Effector CD4-positive, alpha-beta T cell (primary cell): ENCODE measurements around the gene CDK5R1.

Experiments used
- DNase-seq: peaks from one replicate; pipeline ENCODE4 v3.0.0-alpha.2; 2020

CDK5R1 gene

GRCh38 chr17:32493976-32494513 lies 7.3 kb downstream of the CDK5R1 start:
- no peak for DNase-seq

DNA sequence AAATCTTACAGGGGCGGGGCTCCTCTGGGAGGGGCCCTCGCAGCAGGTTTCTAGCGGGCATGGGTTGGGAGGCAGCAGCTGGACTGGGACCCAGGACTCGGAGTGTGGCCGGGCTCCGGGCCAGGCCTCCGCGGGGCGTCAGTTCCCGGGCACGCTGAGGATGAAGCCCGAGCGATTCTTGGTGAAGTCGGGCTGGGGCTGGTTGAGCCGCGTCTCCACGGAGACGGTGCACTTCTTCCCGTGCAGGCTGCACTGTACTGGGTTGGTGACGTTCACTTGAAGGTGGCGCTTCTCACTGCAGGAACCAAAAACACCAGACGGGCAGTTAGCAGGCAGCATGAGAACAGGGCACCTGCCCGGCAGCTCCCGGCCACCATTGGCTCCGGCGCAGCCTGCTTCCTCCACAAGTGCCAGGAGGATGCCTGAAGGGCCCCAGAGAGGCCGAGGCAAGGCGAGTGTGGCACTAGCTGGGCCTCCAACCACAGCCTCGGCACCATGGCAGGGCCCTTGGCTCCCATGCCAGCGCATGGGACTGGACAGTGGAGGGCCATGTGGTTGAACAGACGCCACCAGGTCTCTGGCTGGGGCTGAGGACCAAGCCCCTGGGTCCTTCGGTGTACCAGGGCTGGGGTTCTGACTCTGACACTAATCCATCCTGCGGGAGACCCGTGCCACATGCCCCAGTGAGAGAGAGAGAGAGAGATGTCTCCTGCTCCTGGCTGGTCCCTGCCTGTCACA lies 8.0 kb downstream of the CDK5R1 start:
- no peak for DNase-seq

DNA sequence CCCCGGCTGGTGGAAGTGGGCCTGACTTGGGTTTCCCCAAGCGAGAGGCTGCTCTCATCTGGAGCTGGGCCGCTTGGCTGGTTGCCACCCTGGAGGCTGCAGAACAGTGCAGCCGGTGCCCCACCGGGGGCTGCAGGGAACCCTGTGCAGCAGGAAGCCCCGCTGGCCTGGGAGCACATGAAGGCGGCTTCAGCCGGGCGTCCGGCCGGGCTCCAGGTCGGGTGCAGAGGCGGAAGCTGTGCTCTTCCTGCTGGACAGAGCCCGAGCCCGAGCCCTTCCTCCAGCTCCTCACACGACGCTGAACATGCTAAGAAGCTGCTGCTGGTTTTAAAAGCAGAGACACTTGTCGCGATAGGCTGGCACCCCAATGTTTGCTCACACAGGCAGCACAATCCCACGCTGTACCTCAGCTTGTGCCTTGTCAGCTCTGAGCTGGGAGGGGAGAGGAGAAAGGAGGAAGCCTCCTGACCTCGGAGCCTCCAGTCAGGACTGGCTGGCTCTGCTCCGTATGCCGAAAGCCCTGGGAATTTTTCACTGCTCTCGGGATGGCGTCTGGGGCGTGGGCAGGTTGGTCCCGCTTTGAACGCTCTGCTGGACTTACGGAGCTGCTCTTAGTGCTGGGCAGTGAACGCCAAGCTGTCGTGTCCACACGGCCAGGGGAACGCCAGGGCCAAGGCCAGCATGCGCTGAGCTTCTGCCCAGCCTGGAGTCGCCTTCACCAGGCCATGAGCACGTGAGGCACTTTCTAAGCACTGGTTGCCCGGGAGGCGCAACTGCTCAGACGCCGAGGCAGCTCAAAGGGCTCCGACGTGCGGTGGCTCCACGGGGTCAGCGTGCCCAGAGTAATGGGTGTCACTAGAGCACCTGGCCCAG lies 8.8 kb downstream of the CDK5R1 start:
- DNase-seq = no peak

- DNase-seq = no peak
Measured at GRCh38 chr17:32496395-32497073, 9.7 kb downstream of the CDK5R1 start.

DNA sequence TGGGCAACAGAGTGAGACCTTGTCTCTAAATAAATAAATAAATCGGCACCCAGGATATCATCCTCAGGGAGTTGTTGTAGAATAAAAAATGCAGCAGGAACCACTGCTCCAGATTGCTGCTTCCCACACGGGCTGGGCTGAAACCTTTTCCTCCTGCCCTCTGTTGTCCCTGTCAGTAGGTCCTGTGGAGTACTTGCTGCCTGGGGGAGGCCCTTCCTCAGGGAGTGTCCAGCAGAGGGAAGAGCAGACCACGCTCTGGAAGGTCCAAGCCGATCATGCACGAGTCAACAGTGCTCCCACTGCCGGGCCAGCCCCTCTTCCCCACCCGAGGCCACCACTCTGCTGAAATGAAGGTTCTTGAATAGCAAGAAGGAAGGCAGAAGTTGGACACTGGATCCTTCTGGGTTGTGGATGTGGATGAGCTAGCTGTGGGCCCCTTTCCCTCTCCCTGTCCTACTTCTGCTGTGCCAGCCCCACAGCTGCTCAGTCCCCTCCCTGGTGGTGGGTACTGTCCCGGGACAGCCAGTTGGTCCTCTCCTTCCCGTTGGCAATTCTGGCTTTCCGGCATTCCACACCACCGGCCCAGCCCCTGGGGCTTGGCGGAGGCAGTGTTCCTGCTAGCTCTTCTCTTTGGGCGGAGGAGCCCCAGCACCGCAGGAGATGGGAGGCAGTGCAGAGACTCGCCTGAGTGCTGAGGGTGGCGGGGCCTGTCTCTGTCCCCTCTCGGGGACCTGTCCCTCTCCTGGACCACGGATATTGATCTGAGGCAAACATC lies 10.8 kb downstream of the CDK5R1 start:
- no peak for DNase-seq

- no peak for DNase-seq
Measured at GRCh38 chr17:32498391-32498790, 11.6 kb downstream of the CDK5R1 start.

GRCh38 chr17:32502013-32502412 lies 15.2 kb downstream of the CDK5R1 start:
- DNase-seq = no peak

DNA sequence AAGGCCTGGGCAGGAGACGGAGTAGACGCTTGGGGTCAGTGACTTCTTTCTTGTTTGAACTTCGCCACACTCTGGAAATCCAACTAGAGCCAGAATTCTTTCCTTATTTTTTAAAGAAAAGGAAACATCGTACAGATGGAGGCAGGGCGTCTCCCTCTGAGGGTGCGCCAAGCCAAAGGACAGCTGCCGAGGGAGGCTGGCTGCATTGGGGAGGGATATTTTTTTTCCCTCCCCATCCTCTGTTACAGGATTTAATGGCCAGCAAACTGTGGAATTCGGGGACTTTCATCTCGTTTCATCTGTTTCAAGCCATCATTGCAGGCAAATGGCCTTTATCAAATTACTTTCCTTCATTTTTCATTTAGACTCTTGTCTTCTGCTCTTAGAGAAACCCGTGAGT lies 15.9 kb downstream of the CDK5R1 start:
- DNase-seq = no peak

DNA sequence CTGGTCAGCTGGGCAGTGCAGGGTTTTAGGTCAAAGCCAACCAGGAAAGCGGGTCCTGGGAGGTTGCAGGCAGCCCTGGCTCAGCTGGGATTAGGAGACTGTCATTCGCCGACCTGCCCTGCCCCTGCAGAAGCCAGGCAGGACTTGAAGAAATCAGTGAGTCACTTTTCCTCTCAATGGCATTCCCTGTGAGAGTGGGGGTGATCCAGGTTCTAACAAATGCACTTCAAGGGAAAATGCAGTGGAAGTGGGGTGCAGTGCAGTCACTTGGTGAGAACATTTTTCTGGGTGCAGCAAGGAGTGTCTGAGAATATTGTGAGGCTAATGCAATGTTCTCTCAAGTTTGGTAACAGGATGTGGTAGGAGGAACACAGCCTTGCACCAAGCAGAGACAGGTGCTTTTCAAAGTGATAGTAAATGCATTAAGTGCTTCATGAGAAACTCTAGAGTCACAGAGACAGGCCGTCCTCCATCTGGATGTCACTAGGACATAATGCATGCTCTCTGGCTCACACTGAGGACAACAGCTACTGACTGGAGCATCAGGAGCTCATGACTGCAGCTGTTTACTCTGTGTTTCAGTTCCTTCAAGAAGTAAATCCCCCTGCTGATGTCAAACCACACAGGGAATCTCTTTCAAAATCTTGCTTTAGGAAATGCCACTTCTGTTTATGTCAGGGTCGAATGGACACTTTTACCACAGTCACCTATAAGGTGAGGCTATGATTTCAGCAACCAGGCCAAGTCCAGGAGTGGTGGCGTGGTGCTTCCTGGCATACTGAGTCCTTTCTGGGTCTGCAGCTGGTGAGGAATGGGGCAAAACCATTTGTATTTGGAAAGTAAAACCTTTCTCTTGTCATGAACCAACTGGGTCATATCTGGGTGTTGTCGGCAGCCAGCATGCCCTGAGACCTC lies 16.7 kb downstream of the CDK5R1 start:
- peak; percentile 38 for DNase-seq

DNA sequence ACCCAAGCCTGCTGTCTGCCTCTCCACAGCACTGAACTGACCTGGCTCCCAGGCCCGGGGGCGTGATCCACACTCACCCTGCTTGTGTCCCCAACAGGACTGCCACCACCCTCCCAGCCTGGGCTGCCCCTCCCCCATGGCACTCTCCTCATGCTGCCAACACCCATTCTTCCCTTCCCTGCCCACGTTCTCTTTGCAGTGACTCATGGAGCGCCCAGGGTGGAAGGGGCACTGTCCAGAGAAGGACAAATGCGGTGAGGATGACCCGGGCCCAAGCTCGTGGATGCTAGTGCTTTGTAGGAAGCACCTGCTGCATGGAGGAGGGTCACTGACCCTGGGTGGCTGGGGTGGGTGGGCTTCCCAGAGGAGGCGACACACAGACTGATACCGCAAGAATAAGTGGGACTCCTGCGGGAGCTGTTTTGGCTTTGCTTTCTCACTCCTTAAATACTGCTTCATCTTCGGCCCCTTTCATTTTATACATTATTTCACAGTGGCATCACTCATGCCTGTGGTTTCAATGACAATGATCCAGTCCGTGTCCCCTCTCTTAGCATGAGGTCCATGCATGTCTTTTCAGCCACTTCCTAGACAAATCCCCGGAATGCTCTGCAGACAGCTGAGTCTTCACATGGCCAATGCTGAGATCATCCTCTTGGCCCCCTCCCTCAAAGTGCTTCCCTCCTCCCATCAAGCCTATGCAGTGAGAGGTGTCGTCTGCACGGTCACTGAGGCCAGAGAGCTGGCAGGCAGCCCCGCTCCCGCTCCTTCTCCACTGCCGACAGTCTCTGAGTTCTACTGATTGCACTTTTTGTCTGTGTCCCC lies 17.6 kb downstream of the CDK5R1 start:
- DNase-seq = no peak

- DNase-seq = no peak
Measured at GRCh38 chr17:32508926-32509325, 22.1 kb downstream of the CDK5R1 start.

DNA sequence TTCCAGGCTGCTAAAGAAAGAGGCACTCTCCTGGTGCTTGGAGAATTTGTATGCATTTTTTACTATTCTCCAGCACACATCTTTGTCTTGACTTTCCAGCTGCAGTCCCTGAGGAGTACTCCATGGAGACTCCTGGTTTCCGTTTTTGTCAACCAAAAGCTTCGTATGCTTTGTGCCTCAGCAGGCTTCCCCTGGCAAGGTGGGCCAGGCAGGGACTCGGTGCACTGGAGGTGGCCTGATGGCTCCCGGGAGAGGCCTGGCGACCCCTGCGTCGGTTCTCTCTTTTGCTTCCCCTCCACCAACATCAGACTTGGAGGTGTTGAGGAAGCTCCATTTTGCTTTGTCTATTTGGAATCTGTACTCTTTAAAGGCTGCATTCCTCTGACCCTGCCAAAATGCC lies 23.7 kb downstream of the CDK5R1 start:
- DNase-seq = no peak

DNA sequence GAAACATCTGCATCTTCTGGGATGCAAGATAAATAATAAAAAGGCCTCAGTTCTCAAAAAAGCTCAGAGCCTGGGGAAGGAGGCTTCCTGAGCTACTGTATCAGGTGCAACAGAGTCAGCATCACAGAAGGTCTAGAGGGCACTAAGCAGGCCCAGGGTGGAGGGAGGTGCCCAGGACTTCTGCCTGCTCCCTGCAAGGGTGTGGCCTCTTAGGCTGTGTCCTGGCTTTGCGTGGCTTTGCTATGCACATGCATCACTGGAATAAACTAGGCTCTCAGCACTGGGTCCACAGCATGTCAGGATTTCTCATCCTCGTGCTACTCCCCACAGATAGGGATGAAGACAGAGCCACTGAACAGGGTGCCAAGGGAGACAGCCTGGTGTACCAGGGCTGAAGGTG lies 25.5 kb downstream of the CDK5R1 start:
- DNase-seq = no peak

GRCh38 chr17:32513579-32513978 lies 26.8 kb downstream of the CDK5R1 start:
- DNase-seq = no peak

- DNase-seq = no peak
Measured at GRCh38 chr17:32514606-32515005, 27.8 kb downstream of the CDK5R1 start.

- DNase-seq = no peak
Measured at GRCh38 chr17:32515677-32516383, 29.0 kb downstream of the CDK5R1 start.

DNA sequence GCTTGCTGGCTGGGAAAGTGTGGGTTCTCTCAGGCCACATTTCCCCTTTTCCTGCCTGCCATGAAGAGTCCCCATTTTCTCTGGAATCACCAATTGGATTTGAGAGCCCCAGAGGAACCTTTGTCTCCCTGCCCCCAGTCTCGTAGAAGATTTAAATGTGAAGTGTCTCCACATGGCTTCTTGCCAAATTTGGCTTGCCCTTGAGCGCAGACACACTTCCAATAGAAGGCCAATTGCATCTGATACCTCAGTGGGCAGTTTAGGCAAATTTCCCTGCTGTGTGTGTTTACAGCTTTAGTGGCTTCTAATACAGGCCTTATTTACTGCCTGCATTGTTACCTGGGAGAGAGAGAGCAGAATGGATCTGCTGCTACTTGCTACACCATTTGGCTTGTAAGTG lies 29.7 kb downstream of the CDK5R1 start:
- DNase-seq = no peak

- no peak for DNase-seq
Measured at GRCh38 chr17:32516940-32517701, 30.3 kb downstream of the CDK5R1 start.

DNA sequence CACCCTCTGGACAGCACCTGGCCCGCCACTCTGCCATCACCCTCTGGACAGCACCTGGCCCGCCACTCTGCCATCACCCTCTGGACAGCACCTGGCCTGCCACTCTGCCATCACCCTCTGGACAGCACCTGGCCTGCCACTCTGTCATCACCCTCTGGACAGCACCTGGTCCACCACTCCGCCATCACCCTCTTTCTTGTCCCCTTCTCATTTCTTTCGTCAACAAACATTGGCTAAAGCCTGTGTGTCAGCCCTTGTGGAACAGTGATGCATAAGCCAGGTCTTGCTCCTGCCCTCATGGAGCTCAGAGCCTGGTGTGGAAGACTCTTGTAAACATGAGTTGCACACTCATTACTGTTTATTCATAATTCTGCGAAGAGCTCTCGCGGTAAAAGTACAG lies 31.2 kb downstream of the CDK5R1 start:
- no peak for DNase-seq
